GM12873 (cell line): ENCODE data around the gene HOXA11.

Source experiments
- TF ChIP-seq, protein P1 (sequence below): IDR thresholded peaks from 2 replicates; pipeline ENCODE4 v1.5.1; 2012; ENCODE audit warnings: low read depth, mild to moderate bottlenecking, moderate library complexity, low read length, control low read depth; ENCODE audit not compliant: insufficient read depth; ENCODE audit errors: missing control alignments

HOXA11 gene

GRCh38 chr7:27179030-27179429 is 6.0 kb downstream of the HOXA11 start:
- TF ChIP-seq, protein P1, sequence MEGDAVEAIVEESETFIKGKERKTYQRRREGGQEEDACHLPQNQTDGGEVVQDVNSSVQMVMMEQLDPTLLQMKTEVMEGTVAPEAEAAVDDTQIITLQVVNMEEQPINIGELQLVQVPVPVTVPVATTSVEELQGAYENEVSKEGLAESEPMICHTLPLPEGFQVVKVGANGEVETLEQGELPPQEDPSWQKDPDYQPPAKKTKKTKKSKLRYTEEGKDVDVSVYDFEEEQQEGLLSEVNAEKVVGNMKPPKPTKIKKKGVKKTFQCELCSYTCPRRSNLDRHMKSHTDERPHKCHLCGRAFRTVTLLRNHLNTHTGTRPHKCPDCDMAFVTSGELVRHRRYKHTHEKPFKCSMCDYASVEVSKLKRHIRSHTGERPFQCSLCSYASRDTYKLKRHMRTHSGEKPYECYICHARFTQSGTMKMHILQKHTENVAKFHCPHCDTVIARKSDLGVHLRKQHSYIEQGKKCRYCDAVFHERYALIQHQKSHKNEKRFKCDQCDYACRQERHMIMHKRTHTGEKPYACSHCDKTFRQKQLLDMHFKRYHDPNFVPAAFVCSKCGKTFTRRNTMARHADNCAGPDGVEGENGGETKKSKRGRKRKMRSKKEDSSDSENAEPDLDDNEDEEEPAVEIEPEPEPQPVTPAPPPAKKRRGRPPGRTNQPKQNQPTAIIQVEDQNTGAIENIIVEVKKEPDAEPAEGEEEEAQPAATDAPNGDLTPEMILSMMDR = no peak

DNA sequence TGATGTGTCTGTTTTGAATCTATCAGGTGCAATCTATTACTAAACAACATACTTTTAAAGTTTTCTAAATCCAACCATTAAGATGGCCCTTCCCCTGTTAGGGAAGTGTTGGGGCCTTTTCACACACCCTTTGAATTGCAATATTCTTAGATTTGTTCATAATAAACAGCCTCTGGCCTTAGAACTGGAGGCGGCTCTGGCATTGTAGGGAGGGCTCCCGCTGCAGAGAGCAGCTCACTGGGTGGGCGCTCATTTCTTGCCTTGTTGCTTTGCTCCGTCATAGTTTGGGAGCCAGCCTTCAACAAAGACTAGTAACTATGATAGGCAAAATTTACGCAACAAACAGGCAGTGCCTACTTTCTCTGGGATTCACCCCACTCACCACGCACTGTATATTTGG is 6.7 kb downstream of the HOXA11 start:
- TF ChIP-seq, protein P1 = no peak

GRCh38 chr7:27177795-27178320 is 7.2 kb downstream of the HOXA11 start:
- TF ChIP-seq, protein P1 = no peak

DNA sequence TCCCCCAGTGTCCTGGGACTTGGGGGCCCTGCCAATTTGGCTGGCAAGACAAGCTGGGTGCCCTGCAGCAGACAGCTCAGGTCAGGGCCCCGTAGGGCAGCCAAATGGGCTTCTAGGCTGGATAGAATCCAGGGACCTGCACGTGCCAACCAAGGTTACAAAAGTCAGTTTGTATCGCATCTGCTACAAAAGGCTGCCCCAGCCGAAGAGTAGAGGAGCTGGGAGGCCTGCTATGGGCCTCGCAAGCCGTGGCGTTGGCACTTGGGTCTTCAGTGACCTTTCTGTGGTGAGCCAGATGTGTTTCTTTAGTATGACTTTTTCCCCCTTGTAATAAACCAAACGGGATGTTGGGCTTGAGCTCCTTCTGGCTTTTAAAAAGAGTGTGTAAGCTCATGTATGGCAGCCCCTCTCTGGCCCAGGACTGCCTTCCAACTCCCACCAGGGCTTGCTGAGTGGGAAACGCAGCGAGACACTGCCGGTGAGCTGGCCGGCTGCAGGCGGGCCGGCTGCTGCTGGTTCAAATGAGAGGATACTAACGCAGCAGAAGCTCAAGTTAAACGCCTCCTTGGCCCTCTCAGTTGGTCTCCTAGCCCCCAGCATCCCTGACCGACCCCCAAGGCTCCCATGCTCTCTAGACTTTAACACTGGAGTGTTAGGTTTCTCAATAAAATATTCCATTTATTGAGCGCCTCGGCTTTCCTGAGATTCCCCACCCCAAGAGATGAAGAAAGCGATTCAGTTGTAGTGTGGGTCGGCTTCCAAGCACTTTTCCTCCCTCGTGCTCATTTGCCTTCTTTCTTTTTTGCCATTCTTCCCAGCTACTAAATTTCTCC is 7.9 kb downstream of the HOXA11 start:
- TF ChIP-seq, protein P1 = no peak

DNA sequence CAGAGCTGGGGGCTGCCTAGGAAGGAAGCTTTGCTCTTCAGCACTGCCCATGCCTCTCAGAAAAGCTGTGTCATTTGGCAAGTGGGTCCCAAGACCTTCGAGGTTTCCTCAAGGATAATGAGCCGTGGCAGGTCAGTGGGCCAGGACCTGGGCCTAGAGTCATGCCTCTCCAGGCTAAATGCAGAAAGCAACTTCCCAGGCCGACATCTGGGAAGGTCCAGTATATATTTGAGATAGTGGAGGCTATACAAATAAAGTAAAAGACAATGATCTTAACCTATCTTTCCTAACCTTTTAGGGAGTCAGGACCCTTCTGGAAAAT is 8.5 kb downstream of the HOXA11 start:
- TF ChIP-seq, protein P1 = no peak

- TF ChIP-seq, protein P1 = no peak
Measured at GRCh38 chr7:27175626-27176523, 9.2 kb downstream of the HOXA11 start.
